Liver (tissue), 3 donors: ENCODE measurements around the gene HERC5.

Source experiments
- EGR1 ChIP-seq, 2 donors: IDR thresholded peaks; 2 replicates each; pipeline ENCODE4 v1.6.1; 2016 to 2018; ENCODE audit warnings: antibody characterized with exemption in 2 of 2, low read depth in 2 of 2
- GABPA ChIP-seq, 2 donors: IDR thresholded peaks in 1 of 2; conservative IDR thresholded peaks in 1 of 2; 2 replicates each; pipeline ENCODE4 v1.6.1; 2016; ENCODE audit warnings: antibody characterized with exemption in 2 of 2, mild to moderate bottlenecking in 1 of 2, moderate library complexity in 1 of 2
- HNF4G ChIP-seq: IDR thresholded peaks from 2 replicates; pipeline ENCODE4 v1.6.1; 2016; ENCODE audit warnings: antibody characterized with exemption
- JUND ChIP-seq, 2 donors: IDR thresholded peaks; 2 replicates each; pipeline ENCODE4 v1.6.1; 2016; ENCODE audit warnings: antibody characterized with exemption in 2 of 2
- RAD21 ChIP-seq, 2 donors: IDR thresholded peaks; 2 replicates each; pipeline ENCODE4 v1.6.1; 2016; ENCODE audit warnings: antibody characterized with exemption in 2 of 2, mild to moderate bottlenecking in 2 of 2
- RXRA ChIP-seq, 2 donors: IDR thresholded peaks; 2 replicates each; pipeline ENCODE4 v1.6.1; 2017 to 2018; ENCODE audit warnings: antibody characterized with exemption in 2 of 2, mild to moderate bottlenecking in 1 of 2
- SP1 ChIP-seq: IDR thresholded peaks from 2 replicates; pipeline ENCODE4 v1.6.1; 2018; ENCODE audit warnings: antibody characterized with exemption, mild to moderate bottlenecking
- TAF1 ChIP-seq: conservative IDR thresholded peaks from 2 replicates; pipeline ENCODE4 v1.6.1; 2016; ENCODE audit warnings: antibody characterized with exemption, mild to moderate bottlenecking
- TF ChIP-seq, protein P1 (sequence below): fragments of 150-350 bp; IDR thresholded peaks from 2 replicates; pipeline ENCODE4 v1.5.1; 2017; ENCODE audit warnings: improper control_type of control experiment, low read depth, low read length; ENCODE audit not compliant: missing input control
- TF ChIP-seq, protein P2 (sequence below): IDR thresholded peaks from 2 replicates; pipeline ENCODE4 v1.6.1; 2016; ENCODE audit warnings: antibody characterized with exemption, mild to moderate bottlenecking
- TF ChIP-seq, protein P3 (sequence below): IDR thresholded peaks from 2 replicates; pipeline ENCODE4 v1.6.1; 2016; ENCODE audit warnings: antibody characterized with exemption
- TF ChIP-seq, protein P4 (sequence below): IDR thresholded peaks from 2 replicates; pipeline ENCODE4 v1.6.1; 2016; ENCODE audit warnings: antibody characterized with exemption
- donor health status: healthy.
- donor health status: healthy.

DNA sequence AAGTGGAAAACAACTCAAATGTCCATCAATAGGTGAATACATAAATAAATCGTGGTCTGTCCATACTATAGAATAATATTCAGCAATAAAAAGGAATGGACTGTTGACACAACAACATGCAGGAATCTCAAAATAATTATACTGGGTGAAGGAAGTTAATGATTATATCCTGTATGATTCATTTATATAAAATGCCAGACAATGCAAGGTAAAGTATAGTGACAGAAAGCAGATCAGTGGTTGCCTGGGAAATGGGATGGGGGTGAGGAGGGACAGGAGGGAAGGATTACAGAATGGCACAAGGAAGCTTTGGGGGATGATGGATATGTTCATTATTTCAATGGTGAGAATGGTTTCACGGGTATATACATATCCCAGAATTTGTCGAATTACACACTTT, 54.3 kb downstream of the HERC5 start:
- TF ChIP-seq, protein P1, sequence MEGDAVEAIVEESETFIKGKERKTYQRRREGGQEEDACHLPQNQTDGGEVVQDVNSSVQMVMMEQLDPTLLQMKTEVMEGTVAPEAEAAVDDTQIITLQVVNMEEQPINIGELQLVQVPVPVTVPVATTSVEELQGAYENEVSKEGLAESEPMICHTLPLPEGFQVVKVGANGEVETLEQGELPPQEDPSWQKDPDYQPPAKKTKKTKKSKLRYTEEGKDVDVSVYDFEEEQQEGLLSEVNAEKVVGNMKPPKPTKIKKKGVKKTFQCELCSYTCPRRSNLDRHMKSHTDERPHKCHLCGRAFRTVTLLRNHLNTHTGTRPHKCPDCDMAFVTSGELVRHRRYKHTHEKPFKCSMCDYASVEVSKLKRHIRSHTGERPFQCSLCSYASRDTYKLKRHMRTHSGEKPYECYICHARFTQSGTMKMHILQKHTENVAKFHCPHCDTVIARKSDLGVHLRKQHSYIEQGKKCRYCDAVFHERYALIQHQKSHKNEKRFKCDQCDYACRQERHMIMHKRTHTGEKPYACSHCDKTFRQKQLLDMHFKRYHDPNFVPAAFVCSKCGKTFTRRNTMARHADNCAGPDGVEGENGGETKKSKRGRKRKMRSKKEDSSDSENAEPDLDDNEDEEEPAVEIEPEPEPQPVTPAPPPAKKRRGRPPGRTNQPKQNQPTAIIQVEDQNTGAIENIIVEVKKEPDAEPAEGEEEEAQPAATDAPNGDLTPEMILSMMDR: no peak
- TF ChIP-seq, protein P2, sequence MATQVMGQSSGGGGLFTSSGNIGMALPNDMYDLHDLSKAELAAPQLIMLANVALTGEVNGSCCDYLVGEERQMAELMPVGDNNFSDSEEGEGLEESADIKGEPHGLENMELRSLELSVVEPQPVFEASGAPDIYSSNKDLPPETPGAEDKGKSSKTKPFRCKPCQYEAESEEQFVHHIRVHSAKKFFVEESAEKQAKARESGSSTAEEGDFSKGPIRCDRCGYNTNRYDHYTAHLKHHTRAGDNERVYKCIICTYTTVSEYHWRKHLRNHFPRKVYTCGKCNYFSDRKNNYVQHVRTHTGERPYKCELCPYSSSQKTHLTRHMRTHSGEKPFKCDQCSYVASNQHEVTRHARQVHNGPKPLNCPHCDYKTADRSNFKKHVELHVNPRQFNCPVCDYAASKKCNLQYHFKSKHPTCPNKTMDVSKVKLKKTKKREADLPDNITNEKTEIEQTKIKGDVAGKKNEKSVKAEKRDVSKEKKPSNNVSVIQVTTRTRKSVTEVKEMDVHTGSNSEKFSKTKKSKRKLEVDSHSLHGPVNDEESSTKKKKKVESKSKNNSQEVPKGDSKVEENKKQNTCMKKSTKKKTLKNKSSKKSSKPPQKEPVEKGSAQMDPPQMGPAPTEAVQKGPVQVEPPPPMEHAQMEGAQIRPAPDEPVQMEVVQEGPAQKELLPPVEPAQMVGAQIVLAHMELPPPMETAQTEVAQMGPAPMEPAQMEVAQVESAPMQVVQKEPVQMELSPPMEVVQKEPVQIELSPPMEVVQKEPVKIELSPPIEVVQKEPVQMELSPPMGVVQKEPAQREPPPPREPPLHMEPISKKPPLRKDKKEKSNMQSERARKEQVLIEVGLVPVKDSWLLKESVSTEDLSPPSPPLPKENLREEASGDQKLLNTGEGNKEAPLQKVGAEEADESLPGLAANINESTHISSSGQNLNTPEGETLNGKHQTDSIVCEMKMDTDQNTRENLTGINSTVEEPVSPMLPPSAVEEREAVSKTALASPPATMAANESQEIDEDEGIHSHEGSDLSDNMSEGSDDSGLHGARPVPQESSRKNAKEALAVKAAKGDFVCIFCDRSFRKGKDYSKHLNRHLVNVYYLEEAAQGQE: no peak
- TF ChIP-seq, protein P3, sequence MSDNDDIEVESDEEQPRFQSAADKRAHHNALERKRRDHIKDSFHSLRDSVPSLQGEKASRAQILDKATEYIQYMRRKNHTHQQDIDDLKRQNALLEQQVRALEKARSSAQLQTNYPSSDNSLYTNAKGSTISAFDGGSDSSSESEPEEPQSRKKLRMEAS: no peak
- TF ChIP-seq RAD21 (IDR thresholded peaks at IDR 0.05) (no peak), TAF1 (no peak), JUND (IDR thresholded peaks at IDR 0.05) (no peak), EGR1 (IDR thresholded peaks at IDR 0.05; ENCODE audit: low read depth in 2 of 2) (no peak), SP1 (no peak), HNF4G (no peak), GABPA (IDR thresholded peaks at IDR 0.05 in 1 of 2, conservative IDR thresholded peaks at IDR 0.05 in 1 of 2) (no peak), RXRA (IDR thresholded peaks at IDR 0.05) (no peak)
- TF ChIP-seq, protein P4, sequence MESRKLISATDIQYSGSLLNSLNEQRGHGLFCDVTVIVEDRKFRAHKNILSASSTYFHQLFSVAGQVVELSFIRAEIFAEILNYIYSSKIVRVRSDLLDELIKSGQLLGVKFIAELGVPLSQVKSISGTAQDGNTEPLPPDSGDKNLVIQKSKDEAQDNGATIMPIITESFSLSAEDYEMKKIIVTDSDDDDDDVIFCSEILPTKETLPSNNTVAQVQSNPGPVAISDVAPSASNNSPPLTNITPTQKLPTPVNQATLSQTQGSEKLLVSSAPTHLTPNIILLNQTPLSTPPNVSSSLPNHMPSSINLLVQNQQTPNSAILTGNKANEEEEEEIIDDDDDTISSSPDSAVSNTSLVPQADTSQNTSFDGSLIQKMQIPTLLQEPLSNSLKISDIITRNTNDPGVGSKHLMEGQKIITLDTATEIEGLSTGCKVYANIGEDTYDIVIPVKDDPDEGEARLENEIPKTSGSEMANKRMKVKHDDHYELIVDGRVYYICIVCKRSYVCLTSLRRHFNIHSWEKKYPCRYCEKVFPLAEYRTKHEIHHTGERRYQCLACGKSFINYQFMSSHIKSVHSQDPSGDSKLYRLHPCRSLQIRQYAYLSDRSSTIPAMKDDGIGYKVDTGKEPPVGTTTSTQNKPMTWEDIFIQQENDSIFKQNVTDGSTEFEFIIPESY: no peak
